Stimulated activated naive CD8-positive, alpha-beta T cell treated with anti-CD3 and anti-CD28 coated beads, Interleukin-15, Interleukin-2, amounts not matched to agents 100 ng/mL and 50 ng/mL, for 24 hours (primary cell): Measurements from ENCODE around the gene DLK1.

Experiments used
- H3K27ac Mint-ChIP-seq: one replicate; pipeline ENCODE4 v1.8.0; 2021; ENCODE audit warnings: mild to moderate bottlenecking, mixed read lengths
- H3K27me3 Mint-ChIP-seq: one replicate; pipeline ENCODE4 v1.8.0; 2021; ENCODE audit warnings: mixed read lengths
- H3K36me3 Mint-ChIP-seq: one replicate; pipeline ENCODE4 v1.8.0; 2021; ENCODE audit warnings: low read depth, mixed read lengths
- H3K4me1 Mint-ChIP-seq: one replicate; pipeline ENCODE4 v1.8.0; 2021; ENCODE audit warnings: low read depth, mixed read lengths
- H3K4me3 Mint-ChIP-seq: one replicate; pipeline ENCODE4 v1.8.0; 2021; ENCODE audit warnings: mild to moderate bottlenecking, mixed read lengths
- H3K9me3 Mint-ChIP-seq: one replicate; pipeline ENCODE4 v1.8.0; 2021; ENCODE audit warnings: mixed read lengths

The DLK1 gene

DNA sequence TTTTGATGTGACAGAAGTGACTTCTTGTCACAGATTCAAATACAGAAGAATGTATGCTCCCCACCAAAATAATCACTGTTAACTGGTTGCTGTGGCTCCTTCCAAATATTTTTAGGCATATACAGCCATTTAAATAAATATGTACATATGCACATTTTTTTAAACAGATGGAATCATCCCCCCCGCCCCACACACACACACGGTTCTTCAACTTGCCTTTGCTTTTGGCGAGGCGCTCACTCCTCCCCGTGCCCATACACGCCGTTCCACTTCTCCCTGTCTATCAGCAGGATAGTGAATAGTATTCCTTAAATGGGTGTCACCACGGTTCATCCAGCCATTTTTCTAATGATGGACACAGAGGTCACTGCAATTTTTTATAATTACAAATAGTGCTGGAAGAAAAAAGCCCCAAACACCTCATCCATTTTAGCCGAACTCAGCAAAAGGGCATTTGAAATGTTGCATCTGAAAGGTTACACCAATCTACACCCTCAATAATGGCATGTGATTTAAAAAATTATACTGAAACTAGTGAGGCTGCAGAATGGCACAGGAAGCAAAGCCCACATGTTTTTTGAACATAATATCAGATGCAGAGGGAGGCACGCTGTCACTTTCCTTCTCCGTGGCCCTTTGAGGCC lies 60.0 kb downstream of the DLK1 start:
- H3K4me3 Mint-ChIP-seq, result no peak overlapping the region
- no peaks in the 10 kb centered on the region for H3K4me1 Mint-ChIP-seq
- no peaks in the 10 kb centered on the region for H3K9me3 Mint-ChIP-seq
- H3K27me3 Mint-ChIP-seq, result no peaks in the 10 kb centered on the region
- H3K27ac Mint-ChIP-seq, result no peak overlapping the region
- H3K36me3 Mint-ChIP-seq, result no peaks in the 10 kb centered on the region

DNA sequence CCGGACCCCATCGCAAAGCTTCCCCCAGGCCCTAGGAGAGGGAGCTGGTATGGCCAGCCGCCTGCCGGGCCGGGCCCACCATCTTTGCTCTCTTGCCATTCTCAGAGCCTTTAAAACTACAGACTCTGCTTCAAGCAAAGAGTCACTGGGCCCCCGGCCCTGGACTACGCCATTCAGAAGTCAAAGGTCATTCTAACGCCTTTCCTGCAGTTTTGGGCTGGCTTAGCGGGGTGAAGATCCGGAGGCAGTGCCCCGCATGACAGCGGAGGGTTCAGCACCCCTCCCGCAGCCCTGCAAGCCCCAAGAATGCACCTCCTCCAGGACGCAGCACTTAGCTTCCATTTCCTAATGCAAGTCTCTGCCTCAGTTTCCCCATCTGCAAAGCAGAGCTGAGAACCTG lies 61.0 kb downstream of the DLK1 start:
- Mint-ChIP-seq H3K9me3 (no peaks in the 10 kb centered on the region), H3K4me3 (no peak overlapping the region), H3K27me3 (no peaks in the 10 kb centered on the region), H3K4me1 (no peaks in the 10 kb centered on the region), H3K27ac (no peak overlapping the region), H3K36me3 (no peaks in the 10 kb centered on the region)
